DND-41 (cell line): Measurements from ENCODE around the gene FANK1.

Source experiments
- EZH2 ChIP-seq: IDR thresholded peaks from 3 replicates; pipeline ENCODE4 v1.6.1; 2012; ENCODE audit warnings: borderline replicate concordance, low read depth, mild to moderate bottlenecking, moderate library complexity, low read length, inconsistent platforms; ENCODE audit not compliant: severe bottlenecking
- TF ChIP-seq, protein P1 (sequence below): IDR thresholded peaks from 2 replicates; pipeline ENCODE4 v1.5.1; 2012; ENCODE audit warnings: borderline replicate concordance, low read length, moderate library complexity, mild to moderate bottlenecking; ENCODE audit not compliant: poor library complexity, severe bottlenecking; ENCODE audit errors: extremely low read depth

DNA sequence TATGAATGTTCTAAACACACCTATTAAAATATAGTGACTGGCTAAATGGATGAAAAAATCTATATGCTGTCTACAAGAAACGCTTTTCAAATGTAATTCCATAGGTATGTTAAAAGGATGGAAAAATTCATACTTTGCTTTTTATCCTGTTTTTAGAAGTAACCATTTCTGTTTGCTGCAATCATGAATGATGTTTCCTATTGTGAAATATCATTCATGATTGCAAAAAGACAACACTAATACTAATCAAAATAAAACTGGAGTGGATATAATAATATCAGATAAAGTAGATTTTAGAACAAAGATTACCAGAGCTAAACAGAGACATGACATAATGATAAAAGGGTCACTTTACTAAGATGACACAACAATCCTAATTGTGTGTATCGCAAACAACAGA is 138.2 kb downstream of the FANK1 start:
- TF ChIP-seq, protein P1, sequence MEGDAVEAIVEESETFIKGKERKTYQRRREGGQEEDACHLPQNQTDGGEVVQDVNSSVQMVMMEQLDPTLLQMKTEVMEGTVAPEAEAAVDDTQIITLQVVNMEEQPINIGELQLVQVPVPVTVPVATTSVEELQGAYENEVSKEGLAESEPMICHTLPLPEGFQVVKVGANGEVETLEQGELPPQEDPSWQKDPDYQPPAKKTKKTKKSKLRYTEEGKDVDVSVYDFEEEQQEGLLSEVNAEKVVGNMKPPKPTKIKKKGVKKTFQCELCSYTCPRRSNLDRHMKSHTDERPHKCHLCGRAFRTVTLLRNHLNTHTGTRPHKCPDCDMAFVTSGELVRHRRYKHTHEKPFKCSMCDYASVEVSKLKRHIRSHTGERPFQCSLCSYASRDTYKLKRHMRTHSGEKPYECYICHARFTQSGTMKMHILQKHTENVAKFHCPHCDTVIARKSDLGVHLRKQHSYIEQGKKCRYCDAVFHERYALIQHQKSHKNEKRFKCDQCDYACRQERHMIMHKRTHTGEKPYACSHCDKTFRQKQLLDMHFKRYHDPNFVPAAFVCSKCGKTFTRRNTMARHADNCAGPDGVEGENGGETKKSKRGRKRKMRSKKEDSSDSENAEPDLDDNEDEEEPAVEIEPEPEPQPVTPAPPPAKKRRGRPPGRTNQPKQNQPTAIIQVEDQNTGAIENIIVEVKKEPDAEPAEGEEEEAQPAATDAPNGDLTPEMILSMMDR: no peak
- no peak for TF ChIP-seq EZH2
